HFFc6 (cell line): Measurements from ENCODE around the gene CTSV. TPM values are rescaled to one million over a fixed set of nuclear protein-coding genes. Genes with fewer than 3 reads are reported as not detected.
"Not testable (repeated sequence)": the region's sequence is repeated elsewhere in the genome, so short reads cannot be mapped to it uniquely, and the experiment has no call there.

ENCODE experiments used
- DNase-seq: peaks from one replicate; pipeline ENCODE4 v3.0.0-alpha.2; 2018
- H3K27ac Mint-ChIP-seq: 2 replicates; pipeline ENCODE4 v1.8.0; 2020; ENCODE audit warnings: mild to moderate bottlenecking, mixed read lengths
- H3K27me3 Mint-ChIP-seq: 2 replicates; pipeline ENCODE4 v1.8.0; 2021; ENCODE audit warnings: mild to moderate bottlenecking, moderate library complexity, mixed read lengths; ENCODE audit not compliant: insufficient read depth
- H3K36me3 Mint-ChIP-seq: 2 replicates; pipeline ENCODE4 v1.8.0; 2021; ENCODE audit warnings: low read depth, mixed read lengths
- H3K4me1 Mint-ChIP-seq: 2 replicates; pipeline ENCODE4 v1.8.0; 2020; ENCODE audit warnings: low read depth, mixed read lengths
- H3K4me3 Mint-ChIP-seq: 2 replicates; pipeline ENCODE4 v1.8.0; 2020; ENCODE audit warnings: mild to moderate bottlenecking, moderate library complexity, mixed read lengths
- H3K9me3 Mint-ChIP-seq: 2 replicates; pipeline ENCODE4 v1.8.0; 2020; ENCODE audit warnings: mild to moderate bottlenecking, mixed read lengths
- total RNA-seq, 6 experiments: library from RNA; stranded (reverse); fragmentation: NEBNext Ultra II Directional; extraction: Animal tissue kit (Norgen Biotek cat#: 25700); gene quantifications; 2 replicates in 1 of 6; 3 replicates in 5 of 6; pipeline ENCODE4 v1.2.3, GENCODE V29; 2021
- TF ChIP-seq, protein P1 (sequence below): fragments of 200-600 bp; sonication (generic); IDR thresholded peaks from 2 replicates; pipeline ENCODE4 v1.5.0; 2021; ENCODE audit warnings: antibody characterized with exemption, mild to moderate bottlenecking

CTSV gene
- total RNA-seq, 6 experiments from 2014 or later: 0.07 to 0.25 (median 0.14) TPM

DNA sequence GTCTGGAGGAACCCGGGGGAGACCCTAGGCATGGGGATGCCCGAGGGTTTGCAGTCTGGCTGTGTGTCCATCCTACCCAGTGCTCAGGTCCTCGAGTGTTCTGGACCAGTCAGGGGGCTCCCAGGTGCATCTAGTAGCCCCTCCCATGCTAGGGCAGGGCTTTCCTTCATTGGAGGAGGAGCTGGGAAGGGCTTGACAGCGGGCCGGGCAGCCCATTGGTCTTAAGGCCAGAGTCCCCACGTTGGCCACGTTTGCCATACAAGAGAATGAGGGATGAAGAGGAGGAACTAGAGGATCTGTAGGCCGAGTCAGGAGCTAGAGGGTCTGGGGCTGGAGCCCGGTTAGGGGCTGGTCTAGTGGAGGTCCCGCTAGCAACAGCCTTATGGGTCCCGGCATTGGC, 37.3 kb upstream of the CTSV start:
- TF ChIP-seq, protein P1, sequence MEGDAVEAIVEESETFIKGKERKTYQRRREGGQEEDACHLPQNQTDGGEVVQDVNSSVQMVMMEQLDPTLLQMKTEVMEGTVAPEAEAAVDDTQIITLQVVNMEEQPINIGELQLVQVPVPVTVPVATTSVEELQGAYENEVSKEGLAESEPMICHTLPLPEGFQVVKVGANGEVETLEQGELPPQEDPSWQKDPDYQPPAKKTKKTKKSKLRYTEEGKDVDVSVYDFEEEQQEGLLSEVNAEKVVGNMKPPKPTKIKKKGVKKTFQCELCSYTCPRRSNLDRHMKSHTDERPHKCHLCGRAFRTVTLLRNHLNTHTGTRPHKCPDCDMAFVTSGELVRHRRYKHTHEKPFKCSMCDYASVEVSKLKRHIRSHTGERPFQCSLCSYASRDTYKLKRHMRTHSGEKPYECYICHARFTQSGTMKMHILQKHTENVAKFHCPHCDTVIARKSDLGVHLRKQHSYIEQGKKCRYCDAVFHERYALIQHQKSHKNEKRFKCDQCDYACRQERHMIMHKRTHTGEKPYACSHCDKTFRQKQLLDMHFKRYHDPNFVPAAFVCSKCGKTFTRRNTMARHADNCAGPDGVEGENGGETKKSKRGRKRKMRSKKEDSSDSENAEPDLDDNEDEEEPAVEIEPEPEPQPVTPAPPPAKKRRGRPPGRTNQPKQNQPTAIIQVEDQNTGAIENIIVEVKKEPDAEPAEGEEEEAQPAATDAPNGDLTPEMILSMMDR: no peak
- no peak for DNase-seq
- no peak overlapping the region for H3K4me3 Mint-ChIP-seq
- H3K9me3 Mint-ChIP-seq: no peaks in the 10 kb centered on the region
- peaks cover 16% of the 10 kb centered on the region for H3K27me3 Mint-ChIP-seq
- no peak overlapping the region for H3K27ac Mint-ChIP-seq
- H3K4me1 Mint-ChIP-seq: no peaks in the 10 kb centered on the region
- no peaks in the 10 kb centered on the region for H3K36me3 Mint-ChIP-seq

DNA sequence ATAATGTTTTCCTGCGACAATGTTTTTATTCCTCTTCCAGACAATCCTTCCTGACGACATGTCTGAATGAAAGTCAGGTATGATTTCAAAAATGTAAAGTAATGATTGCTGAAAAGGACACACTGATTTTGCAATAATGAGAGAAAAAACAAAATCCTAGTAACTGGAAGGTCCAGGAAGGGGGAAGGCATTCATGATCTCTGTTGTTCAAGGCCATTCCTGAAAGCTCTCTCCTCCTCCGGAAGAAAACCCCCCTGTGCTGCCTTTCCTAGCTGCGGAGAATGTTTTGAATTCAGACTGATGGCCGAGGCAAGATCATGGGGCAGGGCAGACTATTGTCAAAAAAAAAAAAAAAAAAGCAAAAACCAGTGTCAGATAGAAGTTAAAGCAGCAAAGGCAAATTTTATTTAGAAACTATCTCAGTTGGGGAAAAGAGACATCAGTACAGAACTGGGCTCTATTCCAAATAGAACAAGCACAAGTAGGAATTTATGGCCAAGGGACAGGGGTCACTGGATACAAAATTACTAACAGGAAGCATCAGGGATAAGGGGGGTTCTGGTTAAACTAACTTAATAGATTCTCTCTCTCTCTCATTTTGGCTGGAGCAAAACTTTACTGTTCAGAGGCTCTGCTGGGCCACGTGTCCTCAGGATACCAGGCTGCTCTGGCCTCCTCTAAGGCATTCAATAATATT, 36.5 kb upstream of the CTSV start:
- Mint-ChIP-seq H3K4me3 (no peak overlapping the region), H3K36me3 (no peaks in the 10 kb centered on the region), H3K27ac (no peak overlapping the region), H3K27me3 (peaks cover 16% of the 10 kb centered on the region), H3K4me1 (no peaks in the 10 kb centered on the region), H3K9me3 (no peaks in the 10 kb centered on the region)
- DNase-seq: no peak
- TF ChIP-seq, protein P1: no peak

- Mint-ChIP-seq H3K4me1 (no peaks in the 10 kb centered on the region), H3K27ac (no peak overlapping the region), H3K4me3 (no peak overlapping the region), H3K9me3 (no peaks in the 10 kb centered on the region), H3K36me3 (no peaks in the 10 kb centered on the region), H3K27me3 (peaks cover 11% of the 10 kb centered on the region)
- DNase-seq: no peak
- TF ChIP-seq, protein P1: no peak
These were observed 34.6 kb upstream of the CTSV start for GRCh38 chr9:97073506-97073905.

DNA sequence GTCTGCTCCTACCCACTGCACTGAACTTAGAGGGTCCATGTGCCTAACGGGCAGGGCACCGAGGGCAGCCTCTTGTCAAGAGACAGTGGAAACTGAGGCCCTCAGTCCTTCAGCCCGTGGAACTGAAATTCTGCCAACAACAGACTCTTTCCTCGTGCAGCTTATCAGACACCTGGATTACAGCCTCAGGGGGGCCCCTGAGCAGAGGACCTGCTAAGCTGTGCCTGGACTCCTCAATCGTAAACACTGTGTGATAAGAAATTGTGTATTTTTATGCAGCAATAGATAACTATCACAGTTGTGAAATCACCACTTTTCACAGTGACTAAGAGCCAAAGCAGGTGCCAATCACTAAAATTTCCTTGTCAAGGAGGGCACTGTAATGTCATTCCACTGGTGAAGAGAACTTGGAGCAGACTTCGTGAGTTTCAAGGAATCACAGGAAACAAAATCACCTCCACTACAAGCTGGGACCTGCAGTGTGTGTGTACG, 33.4 kb upstream of the CTSV start:
- Mint-ChIP-seq H3K27ac (no peak overlapping the region), H3K36me3 (no peaks in the 10 kb centered on the region), H3K9me3 (no peaks in the 10 kb centered on the region), H3K4me1 (no peaks in the 10 kb centered on the region), H3K4me3 (no peak overlapping the region), H3K27me3 (peaks cover 18% of the 10 kb centered on the region)
- TF ChIP-seq, protein P1: no peak
- DNase-seq: no peak

GRCh38 chr9:97070325-97070724, 31.4 kb upstream of the CTSV start:
- not testable (repeated sequence) for H3K4me1 Mint-ChIP-seq, H3K9me3 Mint-ChIP-seq, DNase-seq, H3K36me3 Mint-ChIP-seq, H3K4me3 Mint-ChIP-seq, H3K27ac Mint-ChIP-seq
- peaks cover 18% of the 10 kb centered on the region for H3K27me3 Mint-ChIP-seq

- TF ChIP-seq, protein P1: no peak
- no peak overlapping the region for H3K27ac Mint-ChIP-seq
- H3K27me3 Mint-ChIP-seq: peaks cover 12% of the 10 kb centered on the region
- H3K36me3 Mint-ChIP-seq: no peaks in the 10 kb centered on the region
- H3K4me1 Mint-ChIP-seq: no peaks in the 10 kb centered on the region
- no peak for DNase-seq
- no peak overlapping the region for H3K4me3 Mint-ChIP-seq
- H3K9me3 Mint-ChIP-seq: peaks cover 4% of the 10 kb centered on the region; the same call in 1 of the 2 replicates
These were observed 28.5 kb upstream of the CTSV start for GRCh38 chr9:97067490-97067889.
